GM21390 (cell line): Measurements from ENCODE around the gene GTF2H3.

Experiments used
- ATAC-seq: cut with Tn5 transposase; IDR thresholded peaks from one replicate; pipeline ENCODE4 v1.9.1; 2021; ENCODE audit not compliant: unreplicated experiment

GTF2H3 gene

GRCh38 chr12:123707466-123707865 lies 73.8 kb downstream of the GTF2H3 start:
- ATAC-seq, result no peak
